ENCODE data around the gene WAPL.
"Not testable (repeated sequence)": the region's sequence is repeated elsewhere in the genome, so short reads cannot be mapped to it uniquely, and the experiment has no call there.

WAPL gene

GRCh38 chr10:86390337-86391120, 131.1 kb downstream of the WAPL start:
- no peak for DNase-seq (ENCODE audit: low read depth in 2 of 3, low spot score in 1 of 3)

GRCh38 chr10:86389441-86390193, 132.0 kb downstream of the WAPL start:
- no peak for DNase-seq (ENCODE audit: low read depth in 2 of 3, low spot score in 1 of 3)

GRCh38 chr10:86389109-86389440, 132.5 kb downstream of the WAPL start:
- DNase-seq (ENCODE audit: low read depth in 2 of 3, low spot score in 1 of 3): not testable (repeated sequence)

- DNase-seq (ENCODE audit: low read depth in 2 of 3, low spot score in 1 of 3): no peak
These were observed 133.4 kb downstream of the WAPL start for GRCh38 chr10:86388119-86388704.

GRCh38 chr10:86387178-86387794, 134.3 kb downstream of the WAPL start:
- no peak for DNase-seq (ENCODE audit: low read depth in 2 of 3, low spot score in 1 of 3)

- no peak for DNase-seq (ENCODE audit: low read depth in 2 of 3, low spot score in 1 of 3)
These were observed 135.8 kb downstream of the WAPL start for GRCh38 chr10:86385806-86386205.

Data from stimulated activated CD4-positive, alpha-beta T cell treated with anti-CD3 and anti-CD28 coated beads, Interleukin-12 subunit alpha, Interleukin-12 subunit beta, amount 100 ng/mL, for 48 hours (primary cell).